Measurements from ENCODE around the gene PMAIP1. TPM values are rescaled to one million over a fixed set of nuclear protein-coding genes. Genes with fewer than 3 reads are reported as not detected.

The PMAIP1 gene
- total RNA-seq, 1 donor from 2014 or later, result 0.82 TPM

- FAIRE-seq (no peak), DNase-seq (ENCODE audit: low spot score in 2 of 2) (no peak)
These were observed 9.7 kb downstream of the PMAIP1 start for GRCh38 chr18:59909289-59910036.

GRCh38 chr18:59910967-59911366 lies 11.2 kb downstream of the PMAIP1 start:
- DNase-seq (ENCODE audit: low spot score in 2 of 2) (no peak), FAIRE-seq (no peak)

GRCh38 chr18:59911600-59911999 lies 11.8 kb downstream of the PMAIP1 start:
- FAIRE-seq, result no peak
- no peak for DNase-seq (ENCODE audit: low spot score in 2 of 2)

- no peak for DNase-seq (ENCODE audit: low spot score in 2 of 2)
- no peak for FAIRE-seq
These were observed 12.3 kb downstream of the PMAIP1 start for GRCh38 chr18:59912007-59912550.

- no peak for FAIRE-seq
- DNase-seq (ENCODE audit: low spot score in 2 of 2), result no peak
These were observed 15.8 kb downstream of the PMAIP1 start for GRCh38 chr18:59915606-59916005.

- DNase-seq (ENCODE audit: low spot score in 2 of 2), result no peak
- no peak for FAIRE-seq
These were observed 16.9 kb downstream of the PMAIP1 start for GRCh38 chr18:59916746-59917145.

GRCh38 chr18:59917422-59917821 lies 17.6 kb downstream of the PMAIP1 start:
- FAIRE-seq, result no peak
- DNase-seq (ENCODE audit: low spot score in 2 of 2), result no peak

- no peak for DNase-seq (ENCODE audit: low spot score in 2 of 2)
- FAIRE-seq, result no peak
These were observed 18.5 kb downstream of the PMAIP1 start for GRCh38 chr18:59918320-59918755.

- FAIRE-seq, result no peak
- DNase-seq (ENCODE audit: low spot score in 2 of 2), result no peak
These were observed 19.2 kb downstream of the PMAIP1 start for GRCh38 chr18:59918997-59919396.

- no peak for DNase-seq (ENCODE audit: low spot score in 2 of 2)
- FAIRE-seq, result no peak
These were observed 21.6 kb downstream of the PMAIP1 start for GRCh38 chr18:59921384-59921891.

- DNase-seq (ENCODE audit: low spot score in 2 of 2), result no peak
These were observed 23.9 kb downstream of the PMAIP1 start for GRCh38 chr18:59923539-59924196.

GRCh38 chr18:59926131-59926530 lies 26.3 kb downstream of the PMAIP1 start:
- DNase-seq (ENCODE audit: low spot score in 2 of 2), result no peak
- no peak for FAIRE-seq

More at GRCh38 chr18:59923539-59924196, 23.9 kb downstream of the PMAIP1 start:
- no peak for FAIRE-seq

GRCh38 chr18:59927246-59927825 lies 27.5 kb downstream of the PMAIP1 start:
- FAIRE-seq, result no peak
- no peak for DNase-seq (ENCODE audit: low spot score in 2 of 2)

- DNase-seq (ENCODE audit: low spot score in 2 of 2), result no peak
- no peak for FAIRE-seq
These were observed 28.4 kb downstream of the PMAIP1 start for GRCh38 chr18:59928201-59928600.

GRCh38 chr18:59929621-59930295 lies 30.0 kb downstream of the PMAIP1 start:
- FAIRE-seq (no peak), DNase-seq (ENCODE audit: low spot score in 2 of 2) (no peak)

- no peak for FAIRE-seq
- DNase-seq (ENCODE audit: low spot score in 2 of 2), result no peak
These were observed 32.6 kb downstream of the PMAIP1 start for GRCh38 chr18:59932401-59932800.

GRCh38 chr18:59938676-59939075 lies 38.9 kb downstream of the PMAIP1 start:
- FAIRE-seq (no peak), DNase-seq (ENCODE audit: low spot score in 2 of 2) (no peak)

GRCh38 chr18:59939127-59939526 lies 39.3 kb downstream of the PMAIP1 start:
- FAIRE-seq (no peak), DNase-seq (ENCODE audit: low spot score in 2 of 2) (no peak)

- DNase-seq (ENCODE audit: low spot score in 2 of 2) (no peak), FAIRE-seq (no peak)
These were observed 40.3 kb downstream of the PMAIP1 start for GRCh38 chr18:59940068-59940467.

GRCh38 chr18:59941331-59941730 lies 41.5 kb downstream of the PMAIP1 start:
- no peak for FAIRE-seq
- DNase-seq (ENCODE audit: low spot score in 2 of 2), result no peak

GRCh38 chr18:59942601-59943000 lies 42.8 kb downstream of the PMAIP1 start:
- FAIRE-seq (no peak), DNase-seq (ENCODE audit: low spot score in 2 of 2) (no peak)

Measured in frontal cortex (tissue), 4 donors.